ENCODE measurements around the gene PCDHB13.
"Not testable (repeated sequence)": the region's sequence is repeated elsewhere in the genome, so short reads cannot be mapped to it uniquely, and the experiment has no call there.

PCDHB13 gene

GRCh38 chr5:141208478-141208877 is 5.2 kb upstream of the PCDHB13 start, which contains the start of gene PCDHB12:
PCDHB12 (plus strand) TSS chr5:141208719; CDS start chr5:141208908, 189 bp downstream.
- no peak for DNase-seq

GRCh38 chr5:141210281-141210680 is 3.4 kb upstream of the PCDHB13 start:
- DNase-seq = not testable (repeated sequence)

- not testable (repeated sequence) for DNase-seq
Observed at GRCh38 chr5:141210849-141211248, 2.9 kb upstream of the PCDHB13 start.

- DNase-seq = not testable (repeated sequence)
Observed at GRCh38 chr5:141214583-141214982, 864 bp downstream of the PCDHB13 start.

- not testable (repeated sequence) for DNase-seq
Observed at GRCh38 chr5:141215504-141215903, 1.8 kb downstream of the PCDHB13 start.

GRCh38 chr5:141216035-141216434 is 2.3 kb downstream of the PCDHB13 start:
- DNase-seq = not testable (repeated sequence)

- DNase-seq = no peak
Observed at GRCh38 chr5:141223112-141223783, 9.5 kb downstream of the PCDHB13 start, which contains the start of gene PCDHB14. PCDHB14 (plus strand) TSS chr5:141223343; CDS start chr5:141223506, 163 bp downstream.

GRCh38 chr5:141224844-141225243 is 11.1 kb downstream of the PCDHB13 start:
- not testable (repeated sequence) for DNase-seq

- not testable (repeated sequence) for DNase-seq
Observed at GRCh38 chr5:141225421-141225820, 11.7 kb downstream of the PCDHB13 start.

- DNase-seq = no peak
Observed at GRCh38 chr5:141234109-141234667, 20.5 kb downstream of the PCDHB13 start.

- not testable (repeated sequence) for DNase-seq
Observed at GRCh38 chr5:141235922-141236321, 22.2 kb downstream of the PCDHB13 start.

- no peak for DNase-seq
Observed at GRCh38 chr5:141236516-141237313, 23.0 kb downstream of the PCDHB13 start.

- no peak for DNase-seq
Observed at GRCh38 chr5:141241496-141241895, 27.8 kb downstream of the PCDHB13 start.

GRCh38 chr5:141245250-141245717 is 31.6 kb downstream of the PCDHB13 start, which contains the start of gene PCDHB15:
PCDHB15 (plus strand) TSS chr5:141245395; CDS start chr5:141245579, 184 bp downstream.
- no peak for DNase-seq

- DNase-seq = not testable (repeated sequence)
Observed at GRCh38 chr5:141246971-141247370, 33.3 kb downstream of the PCDHB13 start.

- DNase-seq = not testable (repeated sequence)
Observed at GRCh38 chr5:141247434-141247833, 33.7 kb downstream of the PCDHB13 start.

- no peak for DNase-seq
Observed at GRCh38 chr5:141250576-141250975, 36.9 kb downstream of the PCDHB13 start.

- DNase-seq = no peak
Observed at GRCh38 chr5:141258464-141258863, 44.7 kb downstream of the PCDHB13 start.

- no peak for DNase-seq
Observed at GRCh38 chr5:141258948-141259347, 45.2 kb downstream of the PCDHB13 start.

GRCh38 chr5:141260458-141261237 is 46.9 kb downstream of the PCDHB13 start:
- no peak for DNase-seq

GRCh38 chr5:141261238-141261546 is 47.5 kb downstream of the PCDHB13 start:
- DNase-seq = no peak

All from activated T-cell treated with anti-CD3 and anti-CD28 coated beads, Interleukin-2, amount 50 U/mL, for 1 hour (primary cell).